NCI-H748 (cell line): ENCODE data around the gene PPP3CA.
A peak's percentile ranks its signal among the peaks of the same experiment; 100 is the strongest.
"Not testable (repeated sequence)": the region's sequence is repeated elsewhere in the genome, so short reads cannot be mapped to it uniquely, and the experiment has no call there.

Source experiments
- DNase-seq: peaks from one replicate; lab custom pipeline; 2025; ENCODE audit not compliant: unreplicated experiment; lab: John Stamatoyannopoulos, UW

The PPP3CA gene

DNA sequence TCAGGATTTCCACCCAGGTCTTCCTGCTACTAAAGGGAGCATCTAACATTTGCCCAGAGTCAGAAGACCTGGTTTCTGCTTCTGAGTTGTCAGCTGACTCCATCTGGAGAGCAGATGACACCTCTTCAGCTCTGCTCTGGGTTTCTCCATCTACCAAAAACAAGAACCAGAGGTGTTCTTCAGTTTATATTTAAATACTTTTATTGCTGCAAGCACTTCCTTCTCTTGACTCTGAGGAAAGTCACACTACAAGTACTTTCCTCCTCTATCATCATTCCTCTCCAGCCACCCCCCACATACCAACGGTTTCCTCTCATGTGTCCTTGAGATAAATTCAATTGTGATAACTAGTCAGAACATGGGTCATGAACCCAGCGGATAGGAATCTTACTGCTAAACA, 88.4 kb downstream of the PPP3CA start:
- DNase-seq, result no peak

DNA sequence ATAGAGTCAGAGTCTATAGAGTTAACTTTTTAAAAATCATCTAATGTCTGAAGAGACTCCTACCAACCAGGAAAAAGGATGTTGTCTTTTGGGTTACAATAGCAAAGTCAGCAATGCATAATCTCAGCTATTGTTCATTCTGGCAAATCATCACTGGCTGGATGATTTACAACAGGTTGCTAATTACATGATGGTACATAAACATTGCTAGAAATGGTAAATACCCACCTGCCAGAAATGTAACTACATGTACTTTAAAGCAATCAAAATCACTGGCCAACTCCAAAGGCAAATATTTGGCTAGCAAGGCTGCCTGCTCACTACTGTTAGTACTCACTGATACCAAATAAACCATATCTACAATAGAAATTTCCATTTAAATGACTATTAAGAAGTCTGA, 91.1 kb downstream of the PPP3CA start:
- peak; percentile 97 for DNase-seq

DNA sequence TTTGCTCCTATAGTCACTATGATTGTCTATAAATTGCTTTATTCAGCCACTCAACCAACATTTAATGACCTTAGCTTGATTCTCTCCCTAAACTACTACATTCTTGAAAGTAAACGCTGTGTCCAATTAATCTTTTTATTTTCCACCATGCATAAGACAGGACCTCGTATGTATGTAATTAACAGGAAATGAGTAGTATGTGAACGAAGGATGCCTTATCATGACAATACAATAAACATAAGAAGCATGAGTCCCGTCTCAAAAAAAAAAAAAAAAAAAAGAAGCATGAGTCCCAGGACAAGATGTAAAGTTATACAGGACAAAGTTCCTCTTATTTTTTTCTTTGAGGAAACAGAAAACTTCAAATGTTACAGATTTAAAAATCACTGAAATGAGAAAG, 92.5 kb downstream of the PPP3CA start:
- DNase-seq, result peak; percentile 17

DNA sequence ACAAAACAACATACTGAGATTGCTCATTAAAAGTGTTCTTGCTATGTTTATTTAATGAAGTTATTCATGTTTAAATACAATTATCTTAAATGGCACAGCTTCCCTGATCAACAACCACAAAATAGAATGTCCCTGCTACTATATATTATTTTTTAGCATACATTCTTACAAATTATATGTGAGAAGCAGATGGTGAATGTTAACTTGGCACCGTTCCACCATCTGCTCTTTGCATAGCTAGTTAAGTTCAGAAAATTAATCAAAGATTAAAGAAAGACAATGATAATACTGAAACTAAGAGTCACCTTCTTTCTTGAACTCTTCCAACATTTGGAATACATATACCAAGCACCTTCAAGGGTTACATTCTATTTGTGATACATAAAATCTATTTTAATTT, 94.2 kb downstream of the PPP3CA start:
- peak; percentile 27 for DNase-seq

DNA sequence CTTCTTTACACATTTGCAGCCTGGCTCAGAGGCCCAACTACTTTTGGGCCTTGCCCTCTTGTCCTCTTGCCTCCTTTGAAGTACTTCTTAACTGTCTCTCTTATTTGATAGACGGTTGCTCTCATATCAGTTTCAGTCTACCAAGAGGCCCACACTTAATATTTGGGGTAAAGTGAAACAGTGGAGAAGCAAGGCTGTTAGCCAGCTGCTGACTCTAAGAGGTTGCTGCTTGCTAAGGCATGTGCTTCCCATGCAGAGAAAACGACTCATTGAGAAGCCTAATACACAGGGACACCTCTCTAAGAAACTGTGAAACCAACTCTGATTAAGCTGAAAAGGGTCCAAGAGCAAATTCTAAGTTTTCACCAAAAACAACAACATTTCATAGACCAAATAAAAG, 94.6 kb downstream of the PPP3CA start:
- peak; percentile 47 for DNase-seq

DNA sequence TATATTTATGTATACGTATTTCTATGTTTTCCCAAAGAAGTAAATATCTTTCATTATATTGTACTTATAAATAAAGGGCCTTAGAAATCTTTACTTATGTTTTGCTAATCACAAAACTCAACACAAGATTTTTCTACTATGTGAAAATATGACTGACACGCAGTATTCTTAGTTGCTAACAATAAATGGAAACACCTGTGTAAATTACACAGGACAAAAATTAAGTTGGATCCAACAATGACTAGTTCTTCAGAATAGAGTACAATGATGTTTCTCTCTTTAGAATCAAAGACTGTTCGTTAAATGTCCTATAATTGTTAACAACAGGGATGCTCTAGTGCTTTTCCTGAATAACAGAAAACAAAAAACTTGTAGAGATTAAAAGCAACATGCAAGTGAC, 96.1 kb downstream of the PPP3CA start:
- peak; percentile 44 for DNase-seq

DNA sequence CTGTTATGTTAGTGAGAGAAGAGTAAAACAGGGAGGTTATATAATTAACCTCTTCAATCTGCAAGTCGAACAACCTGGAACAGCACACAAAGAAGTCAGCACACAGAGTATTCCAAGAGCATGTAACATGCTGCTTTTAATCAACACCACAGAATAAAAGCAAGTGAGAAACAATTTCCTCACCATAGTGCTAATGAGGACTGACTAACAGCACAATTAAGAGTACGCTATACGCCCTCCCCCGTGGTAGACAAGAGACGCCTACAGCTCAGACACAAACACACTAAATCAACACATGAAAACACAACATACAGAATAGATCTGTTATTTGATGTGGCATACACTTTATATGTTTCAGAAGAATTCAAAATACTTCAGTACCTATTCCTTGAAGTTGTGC, 103.0 kb downstream of the PPP3CA start:
- peak; percentile 68 for DNase-seq

DNA sequence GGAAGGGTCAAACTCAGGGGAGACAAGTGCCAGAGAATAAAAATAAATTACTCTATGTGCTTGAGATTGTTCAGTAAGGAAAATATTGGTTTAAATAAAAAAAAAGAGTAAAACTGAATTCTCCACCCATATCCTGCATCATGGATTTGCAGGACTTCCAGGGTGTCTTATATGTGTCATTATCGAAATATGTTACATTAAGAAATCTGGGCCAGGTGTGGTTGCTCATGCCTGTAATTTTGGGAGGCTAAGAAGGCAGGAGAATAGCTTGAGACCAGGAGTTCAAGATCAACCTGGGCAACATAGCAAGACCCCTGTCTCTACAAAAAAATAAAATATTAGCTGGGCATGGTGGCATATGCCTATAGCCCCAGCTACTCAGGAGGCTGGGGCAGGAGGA, 104.9 kb downstream of the PPP3CA start:
- DNase-seq, result no peak

DNA sequence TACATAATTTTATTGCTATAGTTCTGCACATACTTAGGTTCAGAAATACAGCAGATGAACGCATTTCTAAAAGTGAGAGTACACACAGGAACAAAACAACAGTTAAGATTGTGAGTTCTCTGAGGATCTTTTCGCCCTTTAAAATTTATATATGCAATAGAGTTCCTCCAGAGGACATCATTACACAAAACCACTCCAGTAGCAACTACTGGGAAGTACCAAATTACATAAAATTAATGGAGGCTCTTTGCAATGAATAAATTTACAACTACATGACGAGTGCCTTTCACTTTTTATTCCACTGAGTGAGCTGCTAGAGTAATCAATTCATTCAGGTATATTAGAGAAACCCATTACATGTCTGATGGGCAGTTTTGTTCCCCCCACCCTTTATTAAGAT, 107.2 kb downstream of the PPP3CA start:
- DNase-seq, result peak; percentile 16

DNA sequence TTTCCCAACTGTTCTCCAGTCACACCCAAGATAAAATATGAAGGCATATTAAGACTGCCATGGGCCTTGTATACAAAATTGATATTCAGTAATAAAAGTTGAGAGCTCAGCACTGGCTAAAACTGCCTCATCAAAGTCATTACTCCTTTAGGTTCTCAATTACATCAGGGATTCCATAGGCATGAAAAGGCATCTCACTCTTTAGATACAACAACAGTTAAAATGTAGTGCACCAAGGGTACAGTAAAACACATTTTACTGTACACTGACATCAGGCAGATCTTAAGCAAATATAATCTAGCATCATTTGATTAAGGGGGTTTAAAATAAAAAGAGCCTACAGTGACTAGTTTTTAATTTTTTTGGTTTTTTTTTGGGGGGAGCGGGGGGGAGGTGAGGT, 107.7 kb downstream of the PPP3CA start:
- peak; percentile 9 for DNase-seq

DNA sequence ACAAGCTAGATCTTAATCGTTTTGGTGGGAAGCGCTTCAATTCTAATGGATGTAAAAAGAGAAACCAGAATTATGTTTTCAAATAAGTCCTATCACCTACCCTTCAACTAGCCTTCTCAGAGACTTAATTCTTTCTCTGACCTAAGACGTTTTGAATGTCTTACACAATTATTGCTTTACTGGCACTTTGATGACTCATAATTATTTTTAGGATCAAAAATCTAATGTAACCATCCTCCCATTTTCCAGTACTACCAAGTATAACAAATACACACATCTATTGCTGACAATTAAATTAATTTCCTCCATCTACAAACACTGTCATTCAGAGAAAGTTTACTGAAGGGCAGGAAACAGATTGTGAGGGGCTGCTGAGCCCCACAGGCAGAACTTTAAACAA, 108.6 kb downstream of the PPP3CA start:
- peak; percentile 20 for DNase-seq

DNA sequence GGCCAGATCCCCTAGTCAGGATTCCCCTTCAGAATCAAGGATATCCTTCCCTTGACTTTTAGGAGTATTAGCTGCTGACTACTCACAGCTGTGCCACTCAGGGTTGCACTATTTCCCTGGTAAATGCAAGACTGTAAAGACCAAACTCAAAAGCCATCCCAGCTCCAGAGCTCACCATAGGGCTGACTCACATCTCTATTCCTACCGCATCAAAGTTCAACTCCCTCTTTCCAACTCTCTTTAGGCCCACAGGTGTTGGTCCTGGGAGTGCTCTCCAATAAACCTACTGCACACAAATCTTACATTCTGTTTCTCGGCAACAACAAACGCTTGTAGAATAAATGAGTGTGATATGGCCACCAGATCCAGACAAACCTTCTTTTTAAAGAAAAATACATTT, 109.6 kb downstream of the PPP3CA start:
- DNase-seq, result peak; percentile 28

DNA sequence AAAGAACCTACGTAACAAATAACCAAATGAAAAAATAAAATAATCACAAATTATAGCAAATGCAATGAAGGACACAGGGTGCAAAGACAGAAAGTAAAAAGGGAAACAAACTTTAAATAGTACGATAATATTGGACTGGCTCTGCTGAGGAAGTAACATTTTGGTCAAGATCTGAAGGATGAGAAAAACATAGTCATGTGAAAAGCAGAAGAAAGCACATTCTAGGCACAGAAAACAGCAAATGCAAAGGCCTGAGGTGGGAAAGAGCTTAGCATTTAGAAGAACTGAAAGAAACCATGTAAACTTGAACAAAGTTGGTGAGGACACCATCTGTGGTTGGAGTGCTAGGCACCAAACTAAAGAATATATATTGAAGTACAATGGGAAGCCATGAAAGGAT, 111.2 kb downstream of the PPP3CA start:
- no peak for DNase-seq

DNA sequence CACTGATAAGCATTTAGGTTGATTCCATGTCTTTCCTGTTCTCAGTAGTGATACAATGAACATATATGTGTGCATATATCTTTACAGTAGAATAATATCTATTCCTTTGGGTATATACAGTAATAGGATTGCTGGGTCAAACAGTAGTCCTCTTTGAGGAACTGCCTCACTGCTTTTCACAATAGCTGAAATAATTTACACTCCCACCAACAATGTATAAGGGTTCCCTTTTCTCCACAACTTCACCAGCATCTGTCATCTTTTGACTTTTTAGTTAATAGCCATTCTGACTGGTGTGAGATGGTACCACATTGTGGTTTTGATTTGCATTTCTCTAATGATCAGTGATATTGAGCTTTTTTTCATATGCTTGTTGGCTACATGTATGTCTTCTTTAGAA, 113.2 kb downstream of the PPP3CA start:
- not testable (repeated sequence) for DNase-seq

DNA sequence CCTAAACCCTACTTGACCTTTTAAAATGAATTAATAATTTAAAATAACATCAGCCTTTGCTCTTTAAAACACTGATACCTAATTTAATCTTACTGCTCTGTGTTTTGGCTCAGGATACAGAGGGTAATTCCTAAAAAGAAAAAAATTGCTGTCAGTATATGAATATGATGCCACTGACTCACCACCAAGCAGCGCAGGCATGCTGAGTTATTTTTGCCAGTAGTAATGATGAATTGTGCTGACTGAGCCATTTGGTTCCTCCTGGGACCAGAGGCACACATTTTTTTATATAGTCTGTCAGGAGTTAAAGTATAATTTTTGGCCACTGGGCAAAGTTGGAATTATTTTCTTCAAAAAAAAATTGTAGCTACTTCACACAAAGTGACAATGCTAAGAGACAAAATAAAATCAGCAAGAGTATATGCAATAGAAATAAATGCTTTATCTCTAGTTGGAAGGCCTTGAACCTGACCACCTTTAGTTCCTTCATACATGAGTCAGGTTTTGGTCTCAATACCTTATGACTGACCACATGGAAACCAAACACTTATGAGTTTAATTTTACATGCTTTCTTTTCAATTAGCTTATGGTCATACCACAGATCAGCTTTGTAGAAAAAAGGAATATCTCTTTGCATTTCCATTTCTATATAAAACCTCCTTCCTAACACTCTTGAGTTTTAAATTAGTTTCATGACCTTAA, 115.1 kb downstream of the PPP3CA start:
- DNase-seq, result no peak

DNA sequence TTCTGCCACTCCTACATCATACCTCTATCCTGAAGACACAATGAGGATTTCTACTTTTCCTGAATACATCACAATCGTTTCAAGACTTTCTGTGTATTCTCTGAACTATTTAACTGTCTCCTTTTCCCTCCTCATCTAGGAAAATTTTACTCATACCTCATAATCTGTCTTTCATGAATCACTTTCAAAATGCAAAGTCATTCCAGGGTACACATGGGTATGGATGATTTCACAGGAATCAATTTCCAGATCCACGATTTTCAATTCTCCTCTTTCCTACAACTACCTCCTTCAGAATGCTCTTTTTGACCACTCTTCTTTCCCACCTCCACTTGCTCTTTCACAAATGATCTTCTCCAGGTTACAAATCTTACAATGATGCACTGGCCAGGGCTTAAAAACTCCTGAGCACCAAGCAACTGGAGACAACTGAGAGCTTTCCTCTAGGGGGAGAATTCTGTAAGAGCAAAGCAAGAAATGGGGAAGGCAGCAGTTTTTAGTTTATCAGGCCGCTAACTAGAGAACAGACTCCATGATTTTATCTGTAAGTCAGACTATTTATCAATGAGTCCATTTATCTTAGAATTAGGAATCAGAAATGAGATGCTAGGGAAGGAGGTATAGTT, 116.4 kb downstream of the PPP3CA start:
- DNase-seq, result no peak

DNA sequence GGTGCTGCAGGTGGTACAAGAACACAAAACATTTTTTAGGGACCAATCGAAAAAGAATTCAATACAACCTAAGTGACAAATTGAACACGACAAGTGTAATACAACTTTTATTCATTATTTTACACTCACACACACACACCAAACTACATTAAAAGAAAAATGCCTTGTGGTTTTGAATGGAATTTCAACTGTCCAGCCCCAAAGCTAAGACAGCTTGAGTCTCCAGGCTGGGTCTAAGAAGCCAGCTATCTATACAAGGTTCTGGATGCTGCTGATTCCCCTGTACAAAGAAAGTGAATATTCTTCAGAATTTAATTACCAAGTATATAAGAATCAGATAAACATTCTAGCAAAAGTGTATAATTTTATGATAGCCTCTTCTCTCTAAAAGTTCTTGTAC, 118.2 kb downstream of the PPP3CA start:
- no peak for DNase-seq

DNA sequence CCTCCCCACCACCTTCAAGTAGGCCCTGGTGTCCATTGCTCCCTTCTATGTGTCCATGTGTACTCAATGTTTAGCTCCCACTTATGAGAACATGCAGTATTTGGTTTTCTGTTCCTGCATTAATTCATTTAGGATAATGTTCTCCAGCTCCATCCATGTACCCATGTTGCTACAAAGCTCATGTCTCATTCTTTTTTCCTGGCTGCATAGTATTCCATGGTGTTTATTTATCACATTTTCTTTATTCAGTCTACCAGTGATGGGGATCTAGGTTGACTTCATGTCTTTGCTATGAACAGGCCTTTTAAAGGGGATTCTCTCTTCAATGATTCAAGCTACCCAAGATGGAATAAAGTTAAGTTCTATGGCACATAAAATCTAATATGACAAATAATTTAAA, 119.6 kb downstream of the PPP3CA start:
- no peak for DNase-seq

DNA sequence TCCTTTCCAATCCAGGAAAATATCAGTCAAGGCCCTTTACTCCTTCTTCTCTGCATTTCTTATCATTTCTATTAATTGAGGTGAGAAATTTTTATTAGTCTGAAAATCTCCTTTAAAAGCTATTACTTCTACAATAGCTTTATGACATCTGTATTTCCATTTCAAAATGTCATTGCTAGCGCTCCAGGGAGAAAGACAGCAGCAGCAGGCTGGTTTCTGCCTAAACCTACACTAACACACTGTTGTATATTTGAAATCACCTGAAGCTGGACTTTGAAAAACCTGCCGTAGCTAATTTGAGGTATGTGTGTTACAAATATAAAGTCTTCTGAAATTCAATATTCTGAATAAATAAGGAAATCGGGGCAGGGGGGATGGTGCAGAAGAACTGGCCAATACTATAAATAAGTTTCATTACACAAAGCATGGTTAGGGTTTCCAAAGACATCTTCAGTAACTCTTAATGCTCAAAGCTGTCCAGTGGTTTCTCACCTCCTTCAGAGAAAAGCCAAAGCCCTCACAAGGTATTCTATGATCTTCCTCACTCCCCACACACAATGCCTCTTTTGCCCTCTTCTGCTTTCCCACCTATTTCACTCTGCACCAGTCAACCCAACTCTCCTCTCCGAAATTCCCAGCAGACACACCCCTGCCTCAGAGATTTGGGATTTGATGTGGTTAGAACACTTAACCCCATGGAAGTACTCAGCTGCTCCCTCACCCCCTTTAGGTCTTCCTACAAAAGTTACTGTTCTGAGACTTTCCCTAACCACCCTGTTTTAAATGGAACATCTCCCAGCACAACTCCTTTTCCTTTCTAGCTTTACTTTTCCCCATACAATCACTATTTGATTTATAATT, 122.7 kb downstream of the PPP3CA start:
- no peak for DNase-seq

DNA sequence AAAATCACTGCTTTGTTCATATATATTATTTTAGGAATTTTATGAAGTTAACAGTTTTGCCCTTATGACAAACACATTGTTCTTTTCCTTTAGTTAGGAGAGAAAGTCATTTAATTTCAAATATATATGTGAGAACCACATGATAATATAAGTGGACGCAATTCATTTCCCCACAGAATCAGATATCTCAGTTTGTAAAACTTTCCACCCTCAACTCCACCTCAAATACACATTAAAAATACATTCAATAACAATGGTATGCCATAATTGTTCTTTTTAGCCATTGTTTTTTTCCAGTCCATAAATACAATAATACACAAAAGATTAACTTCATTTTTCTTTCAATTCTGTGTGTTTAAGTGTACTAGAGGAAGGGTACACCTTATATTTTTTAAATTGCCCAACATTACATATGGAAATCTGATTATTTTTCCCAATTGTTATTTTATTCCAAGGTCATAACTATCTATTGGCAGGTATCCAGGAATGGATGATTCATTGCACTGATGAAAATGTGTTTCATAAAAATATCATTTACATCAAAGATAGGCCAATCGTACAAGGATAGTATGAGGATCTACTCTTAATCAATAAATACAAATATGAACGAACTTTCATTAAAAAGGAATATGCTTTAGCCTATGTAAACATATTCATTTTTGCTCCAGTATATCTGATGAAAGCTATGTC, 125.0 kb downstream of the PPP3CA start:
- DNase-seq, result no peak

DNA sequence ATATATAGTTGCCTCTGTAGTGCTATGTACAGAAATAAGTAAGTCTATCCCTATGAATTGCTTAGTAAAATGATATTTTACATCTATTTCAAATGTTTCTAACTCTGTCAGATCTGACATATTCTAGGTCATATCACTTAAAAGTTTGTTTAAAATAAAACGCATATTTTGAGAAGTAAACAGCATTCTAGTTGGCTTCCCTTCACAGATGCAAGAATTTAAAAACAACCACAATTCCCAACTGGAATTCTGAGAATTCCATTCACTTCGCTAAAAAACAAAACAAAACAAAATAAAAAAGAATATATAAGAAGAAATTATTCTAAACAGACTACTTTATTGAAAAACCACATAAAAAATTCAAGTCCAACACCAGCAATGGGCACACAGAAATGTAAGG, 126.0 kb downstream of the PPP3CA start:
- DNase-seq, result no peak

DNA sequence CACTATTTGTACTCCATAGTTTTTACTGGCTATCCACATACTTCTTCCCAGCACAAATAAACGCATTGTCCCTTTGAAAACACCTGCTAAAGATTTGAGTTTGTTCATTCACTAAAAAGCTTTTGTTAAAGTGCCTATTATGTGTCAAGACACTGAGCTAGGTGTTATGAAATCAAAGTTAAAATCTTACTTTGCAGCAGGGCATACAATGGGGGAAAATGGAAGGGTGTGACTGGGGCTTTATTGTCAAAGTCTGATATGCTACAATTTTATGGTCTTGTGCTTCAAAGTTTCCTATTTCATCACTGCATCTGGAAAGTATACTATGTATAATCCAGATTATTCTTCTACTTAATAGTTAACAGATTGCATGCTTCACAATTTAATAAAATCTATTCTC, 128.4 kb downstream of the PPP3CA start:
- no peak for DNase-seq
